Spleen (tissue), 11 donors: ENCODE measurements around the gene FOXO3. TPM values are rescaled to one million over a fixed set of nuclear protein-coding genes. Genes with fewer than 3 reads are reported as not detected.

Source experiments
- DNase-seq: peaks from one replicate; pipeline ENCODE4 v3.0.0-alpha.2; 2020
- H3K27ac ChIP-seq, 8 donors: fragments of 200-600 bp; sonication (generic) in 7 of 8; 1 replicate in 4 of 8; 2 replicates in 4 of 8; pipeline versions ENCODE4 v1.5.0 to v1.8.0; 2016 to 2021; ENCODE audit warnings: inconsistent platforms in 4 of 8, mild to moderate bottlenecking in 4 of 8, moderate library complexity in 1 of 8
- H3K27me3 ChIP-seq, 7 donors: fragments of 200-600 bp; sonication (generic) in 6 of 7; replicated peaks in 1 of 7; 1 replicate in 4 of 7; 2 replicates in 3 of 7; pipeline versions ENCODE4 v1.5.0 to v1.8.0; 2016 to 2021; ENCODE audit warnings: inconsistent platforms in 3 of 7, mild to moderate bottlenecking in 1 of 7
- H3K36me3 ChIP-seq, 6 donors: fragments of 200-600 bp; sonication (generic) in 5 of 6; 1 replicate in 4 of 6; 2 replicates in 2 of 6; pipeline versions ENCODE4 v1.5.0 to v1.8.0; 2016 to 2021; ENCODE audit warnings: inconsistent platforms in 2 of 6
- H3K4me1 ChIP-seq, 6 donors: fragments of 200-600 bp; sonication (generic) in 5 of 6; 1 replicate in 3 of 6; 2 replicates in 3 of 6; pipeline versions ENCODE4 v1.5.0 to v1.8.0; 2016 to 2021; ENCODE audit warnings: inconsistent platforms in 3 of 6
- H3K4me3 ChIP-seq, 8 donors: fragments of 200-600 bp; sonication (generic) in 7 of 8; 1 replicate in 4 of 8; 2 replicates in 4 of 8; pipeline versions ENCODE4 v1.5.0 to v1.8.0; 2016 to 2021; ENCODE audit warnings: inconsistent platforms in 4 of 8, mild to moderate bottlenecking in 4 of 8, moderate library complexity in 2 of 8
- H3K9me3 ChIP-seq, 8 donors: fragments of 200-600 bp; sonication (generic) in 7 of 8; 1 replicate in 4 of 8; 2 replicates in 4 of 8; pipeline versions ENCODE4 v1.5.0 to v1.8.0; 2016 to 2021; ENCODE audit warnings: inconsistent platforms in 4 of 8
- POLR2A ChIP-seq, 3 donors: fragments of 450-650 bp; IDR thresholded peaks; one replicate each; pipeline ENCODE4 v1.5.1; 2017; ENCODE audit warnings: antibody characterized with exemption in 3 of 3, mild to moderate bottlenecking in 1 of 3
- POLR2AphosphoS5 ChIP-seq, 3 donors: sonication (generic); formaldehyde crosslinking; IDR thresholded peaks; one replicate each; pipeline ENCODE4 v1.5.1; 2017; ENCODE audit warnings: antibody characterized with exemption in 3 of 3
- WGBS, 5 donors: extraction: QIAGEN DNeasy Blood & Tissue Kit in 3 of 5; methylation state at CpG; one replicate each; pipeline versions ENCODE4 v1.1.5 to v1.1.7; 2013 to 2018; 5-methylcytosine and 5-hydroxymethylcytosine counted together
- intact Hi-C: fragments of 100-400 bp; cut with DNase I; formaldehyde crosslinking; loops from one replicate; pipeline ENCODE4 v1.15.0; 2023; ENCODE audit warnings: low total_unique reads
- polyA plus RNA-seq, 3 donors: library from polyadenylated mRNA; stranded (reverse); fragments of 200-250 nt; gene quantifications; one replicate each; pipeline ENCODE4 v1.2.1, GENCODE V29; 2013
- total RNA-seq, 7 donors: library from RNA; depleted of rRNA in 3 of 7; stranded (reverse); fragments of >200 nt in 3 of 7; fragmentation: NEBNext Ultra II Directional in 4 of 7; extraction: Animal tissue kit (Norgen Biotek cat#: 25700) in 4 of 7; gene quantifications; one replicate each; pipeline versions ENCODE4 v1.1.0 to v1.2.1, GENCODE V29; 2016 to 2021
- TF ChIP-seq, protein P1 (sequence below), 11 experiments: fragments of 200-600 bp in 7 of 11; fragments of 450-650 bp in 4 of 11; sonication (generic) in 4 of 11; IDR thresholded peaks in 8 of 11; conservative IDR thresholded peaks in 3 of 11; 1 replicate in 7 of 11; 2 replicates in 4 of 11; pipeline versions ENCODE4 v1.4.0 to v1.8.0; 2016 to 2021; ENCODE audit warnings: antibody characterized with exemption in 11 of 11, inconsistent platforms in 4 of 11, mild to moderate bottlenecking in 1 of 11
- donor health status: healthy with polysubstance abuse.
- donor health status: DM: no; HTN: no; CAD: no; lungs with moderate emphysema.
- donor health status: DM: no; HTN: no; CAD: no.
- donor health status: Bipolar disorder and iron deficiency.
- donor health status: healthy.
- donor health status: DM: no; HTN: no; CAD: no.
- donor health status: DM: yes; HTN: yes; CAD: no.

FOXO3 gene
- total and polyA plus RNA-seq, 10 donors, result 9.4 to 86.9 (median 67.0) TPM

- H3K4me3 ChIP-seq, result no peak overlapping the region
- H3K36me3 ChIP-seq, result no peaks in the 10 kb centered on the region
- no peaks in the 10 kb centered on the region for H3K27me3 ChIP-seq
- no peak for DNase-seq
- H3K27ac ChIP-seq, result no peak overlapping the region
- no peaks in the 10 kb centered on the region for H3K9me3 ChIP-seq
- H3K4me1 ChIP-seq, result peaks cover 0 to 45% (median 12%) of the 10 kb centered on the region in 6 donors
- intact Hi-C loops, result no loop called here
- TF ChIP-seq, protein P1, sequence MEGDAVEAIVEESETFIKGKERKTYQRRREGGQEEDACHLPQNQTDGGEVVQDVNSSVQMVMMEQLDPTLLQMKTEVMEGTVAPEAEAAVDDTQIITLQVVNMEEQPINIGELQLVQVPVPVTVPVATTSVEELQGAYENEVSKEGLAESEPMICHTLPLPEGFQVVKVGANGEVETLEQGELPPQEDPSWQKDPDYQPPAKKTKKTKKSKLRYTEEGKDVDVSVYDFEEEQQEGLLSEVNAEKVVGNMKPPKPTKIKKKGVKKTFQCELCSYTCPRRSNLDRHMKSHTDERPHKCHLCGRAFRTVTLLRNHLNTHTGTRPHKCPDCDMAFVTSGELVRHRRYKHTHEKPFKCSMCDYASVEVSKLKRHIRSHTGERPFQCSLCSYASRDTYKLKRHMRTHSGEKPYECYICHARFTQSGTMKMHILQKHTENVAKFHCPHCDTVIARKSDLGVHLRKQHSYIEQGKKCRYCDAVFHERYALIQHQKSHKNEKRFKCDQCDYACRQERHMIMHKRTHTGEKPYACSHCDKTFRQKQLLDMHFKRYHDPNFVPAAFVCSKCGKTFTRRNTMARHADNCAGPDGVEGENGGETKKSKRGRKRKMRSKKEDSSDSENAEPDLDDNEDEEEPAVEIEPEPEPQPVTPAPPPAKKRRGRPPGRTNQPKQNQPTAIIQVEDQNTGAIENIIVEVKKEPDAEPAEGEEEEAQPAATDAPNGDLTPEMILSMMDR (IDR thresholded peaks at IDR 0.05 in 8 of 11, conservative IDR thresholded peaks at IDR 0.05 in 3 of 11), result no peak
- TF ChIP-seq POLR2A (IDR thresholded peaks at IDR 0.05) (no peak), POLR2AphosphoS5 (IDR thresholded peaks at IDR 0.05) (no peak)
- WGBS, 5 donors, result 86 to 92% (median 91%) methylated on average over 34 to 39 of the region's 39 CpGs
These were observed 156.4 kb downstream of the FOXO3 start for GRCh38 chr6:108716801-108717791.

DNA sequence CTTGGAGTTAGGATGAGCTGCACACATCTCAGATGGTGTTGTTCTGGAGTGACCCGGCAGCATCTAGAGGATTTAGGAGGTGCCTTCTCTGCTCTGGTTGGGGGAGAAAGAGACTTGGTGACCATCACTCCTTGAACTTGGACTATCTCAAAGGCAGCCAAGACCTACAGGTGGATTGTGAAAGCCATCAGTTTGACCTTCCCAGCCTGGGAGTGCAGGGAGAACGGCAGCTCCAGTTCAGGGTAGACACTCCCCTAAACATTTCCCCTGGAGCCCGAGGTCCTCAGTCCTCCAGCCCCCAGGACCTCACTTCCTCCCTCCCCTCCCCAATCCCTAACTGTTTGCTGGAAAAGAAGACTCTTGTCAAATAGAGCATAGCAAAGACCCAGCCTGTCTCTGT lies 158.8 kb downstream of the FOXO3 start:
- H3K27me3 ChIP-seq, result no peaks in the 10 kb centered on the region
- TF ChIP-seq, protein P1 (IDR thresholded peaks at IDR 0.05 in 8 of 11, conservative IDR thresholded peaks at IDR 0.05 in 3 of 11), result no peak
- no peak for TF ChIP-seq POLR2A (IDR thresholded peaks at IDR 0.05)
- TF ChIP-seq POLR2AphosphoS5 (IDR thresholded peaks at IDR 0.05), result no peak
- H3K27ac ChIP-seq, result no peak overlapping the region
- H3K36me3 ChIP-seq, result no peaks in the 10 kb centered on the region
- WGBS, 5 donors, result 76 to 91% (median 80%) methylated on average over 3 of the region's 3 CpGs
- H3K4me3 ChIP-seq, result no peak overlapping the region
- intact Hi-C loops, result no loop called here
- no peak for DNase-seq
- H3K9me3 ChIP-seq, result peaks cover 0 to 17% (median 15%) of the 10 kb centered on the region in 8 donors
- H3K4me1 ChIP-seq, result peaks cover 0 to 37% (median 12%) of the 10 kb centered on the region in 6 donors

DNA sequence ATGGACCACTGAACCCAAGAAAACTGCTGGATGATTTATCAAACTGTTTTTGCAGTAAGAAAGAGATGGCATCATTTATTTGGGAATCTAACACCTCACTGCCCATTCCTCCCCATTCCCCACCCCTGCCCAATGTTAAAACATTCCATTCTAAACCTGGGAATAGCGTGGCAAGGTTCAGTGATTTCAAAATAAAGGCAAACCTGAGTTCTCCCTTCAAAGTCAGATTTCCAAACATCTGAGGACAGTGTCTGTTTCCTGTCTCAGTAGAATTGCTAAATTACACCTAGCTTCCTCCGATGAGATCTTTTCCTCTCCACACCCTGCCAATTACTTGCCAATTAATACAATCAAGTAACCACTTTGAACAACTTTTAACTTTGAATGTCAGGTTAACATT lies 160.1 kb downstream of the FOXO3 start:
- no peak for DNase-seq
- TF ChIP-seq POLR2AphosphoS5 (IDR thresholded peaks at IDR 0.05) (no peak), POLR2A (IDR thresholded peaks at IDR 0.05) (no peak)
- TF ChIP-seq, protein P1 (IDR thresholded peaks at IDR 0.05 in 8 of 11, conservative IDR thresholded peaks at IDR 0.05 in 3 of 11), result no peak
- intact Hi-C loops, result no loop called here
- Histone ChIP-seq H3K4me3 (no peak overlapping the region), H3K9me3 (peaks cover 0 to 20% (median 16%) of the 10 kb centered on the region in 8 donors), H3K4me1 (peaks cover 0 to 25% (median 8%) of the 10 kb centered on the region in 6 donors), H3K36me3 (no peaks in the 10 kb centered on the region), H3K27ac (no peak overlapping the region), H3K27me3 (no peaks in the 10 kb centered on the region)
- 21 to 49% (median 33%) methylated on average over 2 of the region's 2 CpGs for WGBS, 5 donors

DNA sequence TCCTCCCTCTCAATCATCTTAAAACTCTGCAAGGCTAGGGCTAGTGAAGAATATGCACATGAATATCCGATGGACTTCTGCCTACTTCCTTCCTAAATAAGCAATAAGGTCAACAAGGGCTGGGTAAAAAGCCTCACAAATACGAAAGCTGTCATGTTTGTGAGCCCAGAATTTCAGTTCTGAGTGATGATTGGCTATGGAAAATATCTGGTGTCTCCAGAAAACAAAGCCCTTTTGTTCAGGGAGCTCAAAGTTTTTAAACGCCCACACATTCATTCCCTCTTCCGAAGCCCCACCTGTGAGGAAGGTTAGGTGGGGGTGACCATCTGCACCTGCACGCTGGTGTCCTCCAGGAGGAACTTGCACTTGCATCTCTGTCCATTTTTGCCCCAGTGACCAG lies 160.6 kb downstream of the FOXO3 start:
- no peaks in the 10 kb centered on the region for H3K27me3 ChIP-seq
- H3K4me1 ChIP-seq, result peaks cover 0 to 20% (median 8%) of the 10 kb centered on the region in 6 donors
- intact Hi-C loops, result no loop called here
- WGBS, 5 donors, result 37 to 59% (median 50%) methylated on average over 5 of the region's 5 CpGs
- no peaks in the 10 kb centered on the region for H3K36me3 ChIP-seq
- H3K27ac ChIP-seq, result no peak overlapping the region
- H3K9me3 ChIP-seq, result peaks cover 0 to 20% (median 16%) of the 10 kb centered on the region in 8 donors
- H3K4me3 ChIP-seq, result no peak overlapping the region
- no peak for DNase-seq
- TF ChIP-seq, protein P1 (IDR thresholded peaks at IDR 0.05 in 8 of 11, conservative IDR thresholded peaks at IDR 0.05 in 3 of 11), result no peak
- TF ChIP-seq POLR2A (IDR thresholded peaks at IDR 0.05) (no peak), POLR2AphosphoS5 (IDR thresholded peaks at IDR 0.05) (no peak)
